Endothelial cell of umbilical vein (primary cell): ENCODE measurements around the gene PDSS2. TPM values are rescaled to one million over a fixed set of nuclear protein-coding genes. Genes with fewer than 3 reads are reported as not detected.

Experiments used
- BruUV-seq: library from RNA; stranded (reverse); fragments of 400-500 nt; replicated peaks from 2 replicates; lab custom pipeline; 2021; lab: Mats Ljungman, UMichigan
- CTCF ChIA-PET: fragments of 300-600, 350-600 bp; sonication (Branson Sonifier 250); formaldehyde crosslinking; loops from one replicate; lab custom pipeline; 2021; ENCODE audit warnings: antibody characterized with exemption, inconsistent platforms; lab: Charles Lee
- POLR2A ChIA-PET: fragments of 300-600, 350-600 bp; sonication (Branson Sonifier 250); formaldehyde crosslinking; loops from one replicate; lab custom pipeline; 2021; ENCODE audit warnings: antibody characterized with exemption, inconsistent platforms; lab: Charles Lee
- DNase-seq: peaks from one replicate; pipeline ENCODE4 v3.0.0-alpha.2; 2011; ENCODE audit warnings: low read depth, low spot score
- FAIRE-seq: peaks from 2 replicates; lab custom pipeline; 2011; peaks lifted over from hg19 to GRCh38; lab: Jason Lieb, UNC
- H2AFZ ChIP-seq: 2 replicates; pipeline ENCODE4 v1.6.0; 2012; ENCODE audit warnings: low read depth, low read length, control low read depth, inconsistent platforms
- H3K27ac ChIP-seq: 2 replicates; pipeline ENCODE4 v1.5.1; 2011; ENCODE audit warnings: low read depth, mild to moderate bottlenecking, control low read depth, low read length, moderate library complexity; ENCODE audit not compliant: insufficient read depth
- H3K27me3 ChIP-seq, 2 experiments: 2 replicates each; pipeline versions ENCODE4 v1.6.0 to v1.6.1; 2011; ENCODE audit warnings: low read length in 2 of 2, mixed read lengths in 1 of 2; ENCODE audit not compliant: control insufficient read depth in 2 of 2, insufficient read depth in 2 of 2
- H3K36me3 ChIP-seq, 2 experiments: 2 replicates in 1 of 2; 3 replicates in 1 of 2; pipeline ENCODE4 v1.5.1; 2011; ENCODE audit warnings: low read length in 2 of 2, mild to moderate bottlenecking in 1 of 2, moderate library complexity in 1 of 2; ENCODE audit not compliant: control insufficient read depth in 2 of 2, insufficient read depth in 2 of 2; ENCODE audit errors: extremely low read depth in 1 of 2
- H3K4me1 ChIP-seq: 3 replicates; pipeline ENCODE4 v1.5.1; 2011; ENCODE audit warnings: mild to moderate bottlenecking, low read length; ENCODE audit not compliant: control insufficient read depth, insufficient read depth; ENCODE audit errors: extremely low read depth
- H3K4me2 ChIP-seq: 2 replicates; pipeline ENCODE4 v1.6.1; 2011; ENCODE audit warnings: low read length, control low read depth, mixed read lengths; ENCODE audit not compliant: insufficient read depth
- H3K4me3 ChIP-seq, 3 experiments: fragments of 200-600 bp in 1 of 3; sonication (generic), shearing (Covaris generic) in 1 of 3; replicated peaks in 1 of 3; 2 replicates each; pipeline ENCODE4 v1.5.1; 2011 to 2016; ENCODE audit warnings: control low read depth in 3 of 3, low read length in 3 of 3, mild to moderate bottlenecking in 2 of 3, inconsistent platforms in 1 of 3, low read depth in 1 of 3, moderate library complexity in 1 of 3; ENCODE audit not compliant: insufficient read depth in 1 of 3
- H3K79me2 ChIP-seq: 2 replicates; pipeline ENCODE4 v1.6.0; 2012; ENCODE audit warnings: low read length, inconsistent platforms; ENCODE audit not compliant: control insufficient read depth, insufficient read depth
- H3K9ac ChIP-seq: replicated peaks from 2 replicates; pipeline ENCODE3; 2011; ENCODE audit warnings: low read length, control low read depth; ENCODE audit not compliant: insufficient read depth; ENCODE audit errors: extremely low read depth
- H3K9me1 ChIP-seq: replicated peaks from 3 replicates; pipeline ENCODE4 v1.6.0; 2011; ENCODE audit warnings: mild to moderate bottlenecking, low read length; ENCODE audit not compliant: control insufficient read depth, insufficient read depth; ENCODE audit errors: extremely low read depth
- H3K9me3 ChIP-seq: replicated peaks from 2 replicates; pipeline ENCODE4 v1.5.1; 2012; ENCODE audit warnings: low read length, inconsistent platforms; ENCODE audit not compliant: control insufficient read depth, insufficient read depth
- H4K20me1 ChIP-seq: replicated peaks from 2 replicates; pipeline ENCODE3; 2011; ENCODE audit warnings: mild to moderate bottlenecking, low read length; ENCODE audit not compliant: control insufficient read depth, insufficient read depth; ENCODE audit errors: extremely low read depth
- CTCF ChIP-seq, 2 donors: IDR thresholded peaks; 1 replicate in 1 of 2; 2 replicates in 1 of 2; pipeline ENCODE4 v1.5.1; 2011; ENCODE audit warnings: low read length in 2 of 2, mild to moderate bottlenecking in 2 of 2, moderate library complexity in 2 of 2, control low read depth in 1 of 2, inconsistent platforms in 1 of 2, low read depth in 1 of 2; ENCODE audit not compliant: insufficient read depth in 1 of 2; ENCODE audit errors: extremely low read depth in 1 of 2
- EZH2 ChIP-seq: IDR thresholded peaks from 2 replicates; pipeline ENCODE4 v1.6.1; 2012; ENCODE audit warnings: borderline replicate concordance, low read depth, mild to moderate bottlenecking, moderate library complexity, low read length, inconsistent platforms; ENCODE audit not compliant: severe bottlenecking
- FOS ChIP-seq: IDR thresholded peaks from 2 replicates; pipeline ENCODE4 v1.6.1; 2011; ENCODE audit warnings: mild to moderate bottlenecking, low read length, moderate library complexity, borderline replicate concordance; ENCODE audit not compliant: insufficient read depth
- GATA2 ChIP-seq: IDR thresholded peaks from 2 replicates; pipeline ENCODE4 v1.7.0; 2011; ENCODE audit warnings: low read depth, mild to moderate bottlenecking, moderate library complexity, mixed read lengths, low read length; ENCODE audit not compliant: insufficient read length, insufficient read depth
- JUN ChIP-seq: IDR thresholded peaks from 2 replicates; pipeline ENCODE4 v1.6.1; 2011; ENCODE audit warnings: borderline replicate concordance, low read depth; ENCODE audit not compliant: insufficient read length, insufficient read depth
- MAX ChIP-seq: IDR thresholded peaks from 2 replicates; pipeline ENCODE4 v1.6.1; 2011; ENCODE audit not compliant: insufficient read depth, insufficient read length
- MYC ChIP-seq: IDR thresholded peaks from one replicate; pipeline ENCODE4 v1.6.1; 2011; ENCODE audit warnings: mild to moderate bottlenecking, low read depth, low read length
- POLR2A ChIP-seq: IDR thresholded peaks from 2 replicates; pipeline ENCODE4 v1.6.1; 2012; ENCODE audit warnings: low read depth, mild to moderate bottlenecking, control low read depth, low read length
- POLR2AphosphoS5 ChIP-seq: IDR thresholded peaks from 2 replicates; pipeline ENCODE4 v1.6.1; 2012; ENCODE audit warnings: low read depth, mild to moderate bottlenecking, control low read depth, low read length, moderate library complexity; ENCODE audit not compliant: insufficient read depth
- dilution Hi-C: fragments of 300-500 bp; cut with MboI; formaldehyde crosslinking; loops from one replicate; pipeline ENCODE4 v1.15.0; 2019; ENCODE audit warnings: low sequenced_read_pairs; ENCODE audit not compliant: extremely low pct_ligation_motif_present
- intact Hi-C: fragments of 100-400 bp; cut with micrococcal nuclease; formaldehyde crosslinking; loops from one replicate; pipeline ENCODE4 v1.10.0; 2022
- polyA plus RNA-seq, 4 experiments: library from polyadenylated mRNA; depleted of rRNA in 3 of 4; stranded (reverse) in 3 of 4; unstranded in 1 of 4; fragments of >200 nt; gene quantifications; 2 replicates each; pipeline versions ENCODE4 v1.2.1 to v1.2.3, GENCODE V29; 2011 to 2012; ENCODE audit warnings: missing spikeins in 1 of 4
- total RNA-seq: library from RNA; stranded (reverse); gene quantifications from 2 replicates; pipeline ENCODE4 v1.2.3, GENCODE V29; 2021

The PDSS2 gene
- total and polyA plus RNA-seq, 2 donors (not counting 3 experiments of a cell fraction or from before 2014, with no cell fraction given) = 7.6 to 9.3 TPM

- H3K79me2 ChIP-seq = no peaks in the 10 kb centered on the region
- H3K27me3 ChIP-seq = no peaks in the 10 kb centered on the region
- dilution Hi-C loops = no loop called here
- ChIA-PET POLR2A (no interaction called here), CTCF (interaction anchor here (0.7 kb wide), 1 partner anchor 14 kb away, joined by 3 read pairs; no protein-coding TSS in a partner anchor)
- no peaks in the 10 kb centered on the region for H4K20me1 ChIP-seq
- intact Hi-C loops = no loop called here
- H3K4me3 ChIP-seq = no peak overlapping the region
- no peak overlapping the region for H3K4me2 ChIP-seq
- no peak overlapping the region for H3K27ac ChIP-seq
- H3K4me1 ChIP-seq = no peaks in the 10 kb centered on the region
- no peak overlapping the region for H3K9ac ChIP-seq
- H3K9me1 ChIP-seq = no peaks in the 10 kb centered on the region
- H3K9me3 ChIP-seq = no peaks in the 10 kb centered on the region
- no peak for TF ChIP-seq POLR2A
- TF ChIP-seq POLR2AphosphoS5 = no peak
- no peak for TF ChIP-seq JUN
- H2AFZ ChIP-seq = no peak overlapping the region
- H3K36me3 ChIP-seq = no peaks in the 10 kb centered on the region
- no peak for FAIRE-seq
- no TSS peak for BruUV-seq
- no peak for DNase-seq
Measured at GRCh38 chr6:107221519-107221918, 237.8 kb downstream of the PDSS2 start.

- no peaks in the 10 kb centered on the region for H3K36me3 ChIP-seq
- H4K20me1 ChIP-seq = no peaks in the 10 kb centered on the region
- FAIRE-seq = no peak
- H3K27ac ChIP-seq = no peak overlapping the region
- H3K4me3 ChIP-seq = no peak overlapping the region
- TF ChIP-seq POLR2A (no peak), FOS (no peak), CTCF (IDR thresholded peaks at IDR 0.05; ENCODE audit: extremely low read depth in 1 of 2, insufficient read depth in 1 of 2, low read depth in 1 of 2, low read length in 2 of 2) (no peak), EZH2 (no peak), MYC (no peak), JUN (no peak), POLR2AphosphoS5 (no peak), GATA2 (no peak), MAX (no peak)
- no peaks in the 10 kb centered on the region for H3K4me1 ChIP-seq
- no peaks in the 10 kb centered on the region for H3K9me3 ChIP-seq
- intact Hi-C loops = no loop called here
- dilution Hi-C loops = no loop called here
- H3K9me1 ChIP-seq = no peaks in the 10 kb centered on the region
- no peak overlapping the region for H3K9ac ChIP-seq
- no peaks in the 10 kb centered on the region for H3K27me3 ChIP-seq
- no peak overlapping the region for H2AFZ ChIP-seq
- no TSS peak for BruUV-seq
- POLR2A ChIA-PET = no interaction called here
- no peak for DNase-seq
- CTCF ChIA-PET = interaction anchor here (1.5 kb wide), 1 partner anchor 14 kb away, joined by 3 read pairs; no protein-coding TSS in a partner anchor
- no peaks in the 10 kb centered on the region for H3K79me2 ChIP-seq
- H3K4me2 ChIP-seq = no peak overlapping the region
Measured at GRCh38 chr6:107219851-107220250, 239.5 kb downstream of the PDSS2 start.
